Pancreas (tissue), 10 donors: ENCODE data around the gene TNFRSF11A. TPM values are rescaled to one million over a fixed set of nuclear protein-coding genes. Genes with fewer than 3 reads are reported as not detected.
A peak's percentile ranks its signal among the peaks of the same experiment; 100 is the strongest.

Experiments
- ATAC-seq, 4 donors: fragments of 200-7000 bp; cut with Tn5 transposase; one replicate each; pipeline versions ENCODE4 v1.8.0 to v1.9.1; 2020; ENCODE audit warnings: mild to moderate bottlenecking in 4 of 4, moderate library complexity in 4 of 4
- DNase-seq, 6 donors: peaks; one replicate each; pipeline ENCODE4 v3.0.0-alpha.2; 2020
- FAIRE-seq: peaks from 2 replicates; lab custom pipeline; 2012; peaks lifted over from hg19 to GRCh38; lab: Jason Lieb, UNC
- H3K27ac ChIP-seq, 4 donors: fragments of 200-600 bp; sonication (generic); 1 replicate in 3 of 4; 2 replicates in 1 of 4; pipeline versions ENCODE4 v1.5.0 to v1.8.0; 2020
- H3K27me3 ChIP-seq, 4 donors: fragments of 200-600 bp; one replicate each; pipeline ENCODE4 v1.8.0; 2021
- H3K36me3 ChIP-seq, 3 donors: fragments of 200-600 bp; sonication (generic) in 1 of 3; one replicate each; pipeline versions ENCODE4 v1.5.0 to v1.8.0; 2020 to 2021
- H3K4me1 ChIP-seq, 3 donors: fragments of 200-600 bp; one replicate each; pipeline ENCODE4 v1.8.0; 2021
- H3K4me3 ChIP-seq, 4 donors: fragments of 200-600 bp; sonication (generic) in 2 of 4; one replicate each; pipeline versions ENCODE4 v1.5.0 to v1.8.0; 2020 to 2021
- H3K9me3 ChIP-seq, 4 donors: fragments of 200-600 bp; one replicate each; pipeline ENCODE4 v1.8.0; 2021
- WGBS, 2 donors: extraction: QIAGEN DNeasy Blood & Tissue Kit; methylation state at CpG; one replicate each; pipeline ENCODE4 v1.1.7; 2013; 5-methylcytosine and 5-hydroxymethylcytosine counted together
- intact Hi-C, 3 donors: fragments of 100-400 bp; cut with DNase I; formaldehyde crosslinking; loops; one replicate each; pipeline versions ENCODE4 v1.11.1 to v1.14.2; 2022
- polyA plus RNA-seq, 2 donors: library from polyadenylated mRNA; stranded (reverse); fragments of 200-250 nt; gene quantifications; one replicate each; pipeline ENCODE4 v1.2.3, GENCODE V29; 2013
- total RNA-seq, 6 donors: library from RNA; stranded (reverse); fragmentation: NEBNext Ultra II Directional in 4 of 6; extraction: Animal tissue kit (Norgen Biotek cat#: 25700) in 4 of 6; gene quantifications; one replicate each; pipeline versions ENCODE4 v1.2.1 to v1.2.4, GENCODE V29; 2021 to 2023
- TF ChIP-seq, protein P1 (sequence below), 4 donors: fragments of 200-600 bp; sonication (generic) in 3 of 4; IDR thresholded peaks; one replicate each; pipeline versions ENCODE4 v1.5.0 to v1.8.0; 2021; ENCODE audit warnings: antibody characterized with exemption in 4 of 4
- donor health status: healthy with polysubstance abuse.
- donor health status: DM: no; HTN: no; CAD: no; lungs with moderate emphysema.
- donor health status: DM: no; HTN: no; CAD: no.
- donor health status: control.
- donor health status: control.
- donor health status: Bipolar disorder and iron deficiency.
- donor health status: DM: yes; HTN: yes; CAD: no.
- donor health status: DM: no; HTN: no; CAD: no.
- donor health status: DM: no; HTN: no; CAD: no.
- donor health status: DM: yes; HTN: yes; CAD: no.

Gene TNFRSF11A
- total and polyA plus RNA-seq, 8 donors, result 0.80 to 6.2 (median 2.8) TPM

DNA sequence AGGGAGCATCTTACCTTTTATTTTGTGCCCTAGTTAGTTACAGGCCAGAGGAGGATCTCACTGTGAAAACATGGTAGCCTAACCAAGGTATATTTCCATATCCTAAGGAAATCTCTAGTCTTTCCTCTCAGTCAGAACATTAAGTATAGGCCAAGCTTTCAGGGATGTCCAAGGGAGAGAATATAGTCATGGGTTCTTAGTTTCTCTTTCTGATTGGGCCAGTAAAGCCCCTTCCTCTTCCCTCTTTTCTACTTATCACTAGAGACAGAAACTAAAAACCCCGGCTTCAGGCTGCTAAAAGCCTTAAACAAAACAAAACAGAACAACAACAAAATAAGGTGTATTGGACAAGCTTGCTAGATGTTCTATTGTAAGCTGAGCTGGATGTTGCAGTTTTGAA is 44.3 kb upstream of the TNFRSF11A start:
- no peak for ATAC-seq
- TF ChIP-seq, protein P1, sequence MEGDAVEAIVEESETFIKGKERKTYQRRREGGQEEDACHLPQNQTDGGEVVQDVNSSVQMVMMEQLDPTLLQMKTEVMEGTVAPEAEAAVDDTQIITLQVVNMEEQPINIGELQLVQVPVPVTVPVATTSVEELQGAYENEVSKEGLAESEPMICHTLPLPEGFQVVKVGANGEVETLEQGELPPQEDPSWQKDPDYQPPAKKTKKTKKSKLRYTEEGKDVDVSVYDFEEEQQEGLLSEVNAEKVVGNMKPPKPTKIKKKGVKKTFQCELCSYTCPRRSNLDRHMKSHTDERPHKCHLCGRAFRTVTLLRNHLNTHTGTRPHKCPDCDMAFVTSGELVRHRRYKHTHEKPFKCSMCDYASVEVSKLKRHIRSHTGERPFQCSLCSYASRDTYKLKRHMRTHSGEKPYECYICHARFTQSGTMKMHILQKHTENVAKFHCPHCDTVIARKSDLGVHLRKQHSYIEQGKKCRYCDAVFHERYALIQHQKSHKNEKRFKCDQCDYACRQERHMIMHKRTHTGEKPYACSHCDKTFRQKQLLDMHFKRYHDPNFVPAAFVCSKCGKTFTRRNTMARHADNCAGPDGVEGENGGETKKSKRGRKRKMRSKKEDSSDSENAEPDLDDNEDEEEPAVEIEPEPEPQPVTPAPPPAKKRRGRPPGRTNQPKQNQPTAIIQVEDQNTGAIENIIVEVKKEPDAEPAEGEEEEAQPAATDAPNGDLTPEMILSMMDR (IDR thresholded peaks at IDR 0.05), result no peak
- DNase-seq, result no peak
- no peak for FAIRE-seq
- peaks cover 0 to 4% (median 0%) of the 10 kb centered on the region in 3 donors for H3K36me3 ChIP-seq
- 89 to 92% methylated on average over 1 of the region's 1 CpG for WGBS, 2 donors
- H3K9me3 ChIP-seq, result no peaks in the 10 kb centered on the region
- no peak overlapping the region for H3K27ac ChIP-seq
- intact Hi-C loops, result no loop called here
- H3K27me3 ChIP-seq, result no peaks in the 10 kb centered on the region
- no peaks in the 10 kb centered on the region for H3K4me1 ChIP-seq
- H3K4me3 ChIP-seq, result no peak overlapping the region

DNA sequence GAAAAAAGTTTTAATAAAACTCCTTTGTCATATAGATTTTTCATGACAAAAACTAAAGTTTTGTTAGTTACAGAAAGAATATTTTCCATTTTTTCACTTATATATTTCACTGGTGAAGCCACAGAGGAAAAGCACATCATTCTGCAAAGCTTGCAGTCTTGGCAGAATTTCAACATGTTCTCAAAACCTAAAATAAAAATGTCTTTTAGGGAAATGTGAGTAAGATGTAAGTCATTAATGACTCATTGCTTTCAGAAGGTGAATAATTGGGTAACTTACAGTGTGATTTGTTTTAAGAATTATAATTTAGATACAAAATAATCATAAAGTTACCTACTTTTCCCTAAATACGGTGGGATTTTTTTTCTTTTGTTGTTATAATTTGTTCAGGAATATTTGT is 43.4 kb upstream of the TNFRSF11A start:
- no peak overlapping the region for H3K4me3 ChIP-seq
- 85 to 94% methylated on average over 1 of the region's 1 CpG for WGBS, 2 donors
- peaks cover 0 to 4% (median 0%) of the 10 kb centered on the region in 3 donors for H3K36me3 ChIP-seq
- intact Hi-C loops, result no loop called here
- no peaks in the 10 kb centered on the region for H3K27me3 ChIP-seq
- ATAC-seq (peak in 2 of 4 donors; percentile 27 to 41), DNase-seq (no peak), FAIRE-seq (peak; percentile 91)
- no peak overlapping the region for H3K27ac ChIP-seq
- H3K9me3 ChIP-seq, result no peaks in the 10 kb centered on the region
- no peaks in the 10 kb centered on the region for H3K4me1 ChIP-seq
- TF ChIP-seq, protein P1 (IDR thresholded peaks at IDR 0.05), result no peak

DNA sequence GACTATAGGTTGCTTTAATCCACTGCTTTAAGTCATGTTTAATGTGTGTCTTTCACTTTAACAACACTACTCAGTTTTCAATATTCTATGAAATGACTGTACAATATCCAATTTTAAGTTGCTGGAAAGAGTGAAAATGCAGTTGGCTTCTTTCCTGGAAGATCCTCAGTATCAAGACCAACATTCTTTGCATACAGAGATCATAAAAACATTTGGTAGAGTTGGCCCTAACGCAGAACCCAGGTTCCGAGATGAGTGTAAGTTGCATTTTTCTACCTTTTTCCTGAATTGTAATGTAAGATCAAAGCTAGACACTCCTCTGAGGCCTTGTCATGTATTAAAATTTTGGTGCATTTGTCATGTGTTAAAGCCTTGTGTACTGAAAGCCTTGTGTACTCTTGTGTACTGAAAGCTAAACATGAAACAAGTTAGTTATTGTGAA is 42.9 kb upstream of the TNFRSF11A start:
- peaks cover 0 to 4% (median 0%) of the 10 kb centered on the region in 3 donors for H3K36me3 ChIP-seq
- H3K27me3 ChIP-seq, result no peaks in the 10 kb centered on the region
- H3K4me3 ChIP-seq, result no peak overlapping the region
- no peaks in the 10 kb centered on the region for H3K9me3 ChIP-seq
- H3K27ac ChIP-seq, result no peak overlapping the region
- DNase-seq (no peak), FAIRE-seq (no peak), ATAC-seq (no peak)
- TF ChIP-seq, protein P1 (IDR thresholded peaks at IDR 0.05), result no peak
- intact Hi-C loops, result no loop called here
- H3K4me1 ChIP-seq, result peaks cover 0 to under 1% (median 0%) of the 10 kb centered on the region in 3 donors
- WGBS, 2 donors, result 91 to 94% methylated on average over 2 of the region's 2 CpGs

DNA sequence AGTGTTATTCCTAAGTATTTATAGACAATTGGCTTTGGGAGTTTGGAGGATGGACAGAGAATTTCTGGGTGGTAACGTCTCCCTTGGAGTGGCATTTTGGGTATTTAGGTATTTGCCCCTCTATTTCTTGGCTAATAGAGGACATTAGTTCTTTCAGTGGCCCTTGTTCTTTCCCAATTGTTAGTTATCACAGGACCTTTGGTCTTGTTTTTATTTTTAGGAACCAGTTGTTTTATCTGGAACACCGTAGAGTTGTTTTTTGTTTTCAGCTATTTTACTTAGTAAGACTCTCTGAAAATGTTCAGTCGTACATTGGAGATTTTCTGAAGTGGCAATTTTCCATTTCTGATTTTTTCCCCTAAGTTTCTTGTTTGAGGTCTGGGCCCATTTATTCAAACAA is 40.5 kb upstream of the TNFRSF11A start:
- WGBS, 2 donors, result 91 to 94% methylated on average over 3 of the region's 3 CpGs
- Histone ChIP-seq H3K9me3 (no peaks in the 10 kb centered on the region), H3K27me3 (no peaks in the 10 kb centered on the region), H3K36me3 (peaks cover 0 to 4% (median 0%) of the 10 kb centered on the region in 3 donors), H3K4me3 (no peak overlapping the region), H3K27ac (no peak overlapping the region), H3K4me1 (peaks cover 0 to 3% (median 3%) of the 10 kb centered on the region in 3 donors)
- FAIRE-seq (no peak), ATAC-seq (no peak), DNase-seq (no peak)
- TF ChIP-seq, protein P1 (IDR thresholded peaks at IDR 0.05), result no peak
- intact Hi-C loops, result no loop called here

DNA sequence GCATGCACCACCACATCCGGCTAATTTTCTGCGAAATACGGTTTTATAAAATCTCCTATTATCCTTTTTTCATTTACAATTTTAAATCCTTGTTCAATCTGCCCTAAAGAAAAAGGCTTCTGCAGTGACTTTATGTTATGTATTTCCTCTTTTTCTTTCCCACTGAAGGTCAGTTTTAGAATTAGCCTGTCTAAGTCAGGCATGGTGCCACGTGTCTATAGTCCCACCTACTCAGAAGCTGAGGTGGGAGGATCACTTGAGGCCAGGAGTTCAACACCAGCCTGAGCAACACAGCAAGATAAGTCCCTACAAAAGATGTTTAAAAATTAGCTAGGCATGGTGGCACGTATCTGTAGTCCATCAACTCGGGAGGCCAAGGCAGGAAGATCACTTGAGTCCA is 39.8 kb upstream of the TNFRSF11A start:
- ATAC-seq, result no peak
- TF ChIP-seq, protein P1 (IDR thresholded peaks at IDR 0.05), result no peak
- H3K4me3 ChIP-seq, result no peak overlapping the region
- 92 to 98% methylated on average over 6 of the region's 6 CpGs for WGBS, 2 donors
- no peaks in the 10 kb centered on the region for H3K27me3 ChIP-seq
- intact Hi-C loops, result no loop called here
- no peak overlapping the region for H3K27ac ChIP-seq
- DNase-seq, result no peak
- FAIRE-seq, result no peak
- H3K9me3 ChIP-seq, result no peaks in the 10 kb centered on the region
- H3K36me3 ChIP-seq, result peaks cover 0 to 4% (median 0%) of the 10 kb centered on the region in 3 donors
- peaks cover 0 to 3% (median 3%) of the 10 kb centered on the region in 3 donors for H3K4me1 ChIP-seq
